Stromal cell of bone marrow (primary cell): ENCODE measurements around the gene HOXB3.
A peak's percentile ranks its signal among the peaks of the same experiment; 100 is the strongest.

Experiments used
- DNase-seq: peaks from one replicate; pipeline ENCODE4 v3.0.0-alpha.2; 2012; ENCODE audit warnings: low read depth

HOXB3 gene

DNA sequence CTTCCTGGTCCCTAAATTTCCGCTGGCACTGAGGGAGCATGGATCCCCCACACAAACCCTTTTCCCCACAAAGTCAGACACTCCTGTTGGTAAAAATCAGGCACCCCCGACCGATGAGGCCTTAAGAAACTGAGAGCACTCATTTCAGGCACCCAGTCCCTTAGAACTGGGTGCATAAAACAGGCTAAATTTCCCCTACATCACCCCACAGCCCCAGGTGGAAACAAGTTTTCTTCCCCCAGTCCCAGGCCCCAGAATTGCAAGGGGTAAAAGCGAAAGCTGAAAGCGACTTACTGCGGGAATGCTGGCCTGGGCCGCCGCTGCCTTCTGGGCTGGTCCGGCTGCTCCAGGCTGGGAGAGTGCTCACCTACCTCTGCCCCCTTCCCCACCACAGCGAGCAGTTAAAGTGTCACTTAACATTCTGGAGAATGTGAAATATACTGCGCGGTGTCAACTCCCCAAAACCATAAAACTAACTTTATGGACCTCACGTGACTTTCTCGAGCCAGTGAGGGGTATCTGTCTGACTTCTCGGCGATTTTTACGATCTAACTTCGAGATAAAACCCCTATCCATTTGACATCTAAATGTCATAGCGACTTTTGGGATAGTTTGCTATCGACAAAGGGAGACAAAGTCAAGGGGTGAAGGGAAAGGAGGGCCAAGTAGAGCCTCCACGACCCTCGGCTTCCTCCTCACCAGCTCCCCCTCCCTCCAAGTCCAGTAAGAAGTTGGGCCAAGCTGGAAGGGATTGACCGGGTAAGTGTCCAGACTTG, at the start of gene HOXB3:
Gene HOXB3 (minus strand): TSS at position 411 of the 776 bp plus-strand sequence. CDS start 37,767 bp downstream, outside the sequence.
- DNase-seq: no peak

DNA sequence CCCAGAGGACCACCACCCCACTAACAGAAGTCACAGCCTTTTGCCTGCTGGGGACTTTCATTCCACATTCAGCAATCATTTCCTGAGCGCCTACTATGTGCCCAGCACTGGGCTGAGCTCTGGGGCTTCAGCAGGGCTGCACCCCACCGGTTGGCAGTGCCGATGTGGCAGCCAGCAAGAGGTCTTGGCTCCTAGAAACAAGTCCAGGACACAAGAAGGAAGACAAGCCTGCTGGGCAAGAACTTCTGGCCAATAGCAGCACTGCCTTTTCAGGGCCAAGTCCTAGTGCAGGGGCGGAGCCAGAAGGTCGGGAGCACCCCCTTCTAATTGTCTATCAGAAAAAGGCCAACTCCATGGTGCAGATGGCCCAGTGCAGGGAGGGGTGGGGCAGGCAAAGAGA, 49.1 kb upstream of the HOXB3 start:
- DNase-seq: no peak

DNA sequence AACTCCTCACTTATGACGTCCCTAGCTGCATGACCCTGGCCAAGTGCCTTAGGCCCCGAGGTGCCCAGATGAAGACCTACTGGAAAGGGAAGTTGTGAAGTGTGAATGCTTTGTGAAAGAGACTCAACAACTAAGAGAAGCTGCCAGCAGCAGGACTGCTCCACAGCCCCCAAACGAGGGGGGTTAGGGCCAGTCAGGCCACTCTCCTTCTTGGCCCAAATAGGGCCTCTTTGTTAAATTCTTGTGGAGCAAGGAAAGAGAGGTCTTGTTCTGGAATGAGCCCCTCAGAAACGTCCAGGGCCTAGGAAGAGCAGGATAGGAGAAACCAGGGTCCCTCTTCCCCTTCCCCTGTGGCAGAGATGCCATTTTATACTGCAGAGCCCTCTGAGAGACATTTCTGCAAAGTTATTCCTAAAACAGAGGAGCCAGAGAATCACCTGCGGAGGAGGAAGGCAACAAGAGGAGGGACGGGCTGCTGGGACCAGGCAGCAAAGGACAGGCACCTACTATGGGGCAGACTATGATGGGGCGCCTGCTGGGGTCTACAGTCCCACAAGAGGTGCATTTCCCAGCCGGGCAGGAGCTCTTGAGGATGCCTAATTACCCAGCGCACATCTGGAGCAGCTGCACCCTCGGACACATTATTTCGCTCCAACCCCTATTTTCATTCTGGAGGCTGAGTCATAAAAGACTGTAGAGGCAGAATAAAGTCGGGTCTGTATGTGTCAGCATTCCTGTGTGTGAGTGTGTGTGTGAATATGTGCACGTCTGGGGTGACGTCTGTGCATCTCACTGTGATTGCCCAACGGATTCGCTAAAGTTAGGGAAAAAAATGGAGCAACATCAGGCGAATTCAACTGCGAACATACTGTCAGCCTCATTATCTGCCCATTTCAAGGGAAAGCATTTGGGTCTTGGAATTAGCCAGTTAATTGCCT, 47.6 kb upstream of the HOXB3 start:
- peak; percentile 53 for DNase-seq

DNA sequence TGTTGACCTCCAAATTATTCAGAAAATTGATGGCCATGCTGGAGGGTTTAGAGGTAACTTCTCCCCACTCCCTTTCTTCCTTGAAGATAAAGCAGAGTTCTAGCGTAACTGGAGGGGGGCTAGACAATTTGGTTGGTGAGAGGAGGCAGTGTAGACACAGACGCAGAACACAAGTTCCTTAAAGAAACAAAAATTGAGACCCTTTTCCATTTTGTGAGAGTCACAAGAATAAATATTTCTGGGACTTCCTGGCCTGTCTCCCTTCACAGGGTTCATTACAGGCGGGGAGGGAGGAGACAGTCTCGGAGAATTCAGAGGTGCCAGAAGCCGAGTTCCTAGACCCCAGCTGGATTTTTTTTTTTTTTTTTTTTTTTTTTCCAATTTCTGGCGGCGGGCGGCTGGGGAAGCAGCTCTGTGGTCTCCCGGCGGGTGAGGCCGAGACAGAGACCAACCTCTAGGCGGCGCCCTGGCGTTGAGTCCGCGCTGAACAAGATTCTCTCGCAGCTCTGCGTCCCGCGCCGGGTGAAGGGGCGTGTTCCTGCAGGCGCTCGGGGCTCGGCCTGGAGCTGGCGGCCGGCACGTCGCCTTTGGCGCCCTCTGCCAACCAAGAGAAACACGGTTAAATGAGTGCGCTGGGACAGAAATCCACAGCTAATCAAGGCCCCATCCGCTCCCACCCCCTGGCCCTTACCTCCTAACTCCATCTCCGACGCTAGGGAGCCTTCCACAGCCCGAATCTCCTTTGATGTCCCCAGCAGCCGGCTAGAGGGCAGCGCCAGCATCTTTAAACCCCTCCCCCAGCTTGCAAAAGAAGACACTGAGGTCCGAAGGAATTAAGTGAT, 46.4 kb upstream of the HOXB3 start:
- DNase-seq: peak; percentile 37

DNA sequence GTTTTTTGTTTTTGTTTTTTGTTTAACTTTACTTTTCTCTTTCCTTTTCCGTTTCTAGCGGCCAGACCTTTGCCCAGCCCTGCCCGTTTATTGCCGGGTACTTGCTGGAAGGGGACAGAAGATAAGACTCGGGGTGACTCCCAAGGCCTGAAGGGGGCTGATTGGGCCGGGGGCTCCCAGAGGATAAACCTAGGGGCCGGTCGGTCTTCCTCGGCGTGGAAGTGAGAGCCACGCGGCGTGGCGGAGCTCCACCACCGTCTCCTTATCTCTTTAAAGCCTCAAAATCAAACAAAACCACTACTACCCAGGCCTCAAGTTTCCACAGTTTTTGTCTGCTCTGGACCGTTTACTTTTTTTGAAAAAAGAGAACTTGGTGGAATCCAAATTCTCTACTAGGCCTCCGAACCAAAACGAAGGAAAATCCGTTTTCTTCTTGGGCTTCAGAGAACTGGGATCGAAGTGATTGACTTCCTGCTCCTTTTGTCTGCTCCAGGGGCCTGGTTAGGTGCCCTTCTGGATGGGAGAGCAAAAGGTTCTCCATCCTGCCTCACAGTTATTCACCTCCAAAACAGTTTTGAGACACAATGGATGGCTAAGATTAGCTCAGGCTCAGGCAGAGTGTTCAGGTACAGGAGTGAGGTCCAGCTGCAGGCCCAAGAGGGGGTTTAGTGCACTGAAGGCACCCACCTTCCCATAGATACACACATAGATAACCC, 44.6 kb upstream of the HOXB3 start:
- no peak for DNase-seq

DNA sequence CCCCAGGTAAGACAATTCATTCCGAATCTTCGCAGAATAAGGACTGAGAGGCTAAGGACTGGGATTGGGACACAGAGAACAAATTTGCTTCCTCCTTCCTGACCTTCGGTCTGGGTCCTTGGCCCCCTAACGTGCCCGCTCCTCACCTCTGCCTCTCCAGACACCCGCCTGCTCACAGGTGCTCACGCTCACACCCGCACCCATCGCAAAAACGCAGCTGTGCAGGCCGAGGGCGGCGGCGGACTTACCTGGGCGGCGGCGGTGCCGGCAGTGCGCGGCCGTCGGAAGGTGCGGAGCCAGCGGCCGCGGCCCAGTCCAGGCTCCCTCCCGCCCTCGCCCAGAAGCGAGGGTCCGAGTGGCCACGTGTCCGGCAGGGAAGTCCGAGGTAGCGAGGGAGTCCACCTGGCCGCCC, 43.2 kb upstream of the HOXB3 start:
- DNase-seq: no peak

DNA sequence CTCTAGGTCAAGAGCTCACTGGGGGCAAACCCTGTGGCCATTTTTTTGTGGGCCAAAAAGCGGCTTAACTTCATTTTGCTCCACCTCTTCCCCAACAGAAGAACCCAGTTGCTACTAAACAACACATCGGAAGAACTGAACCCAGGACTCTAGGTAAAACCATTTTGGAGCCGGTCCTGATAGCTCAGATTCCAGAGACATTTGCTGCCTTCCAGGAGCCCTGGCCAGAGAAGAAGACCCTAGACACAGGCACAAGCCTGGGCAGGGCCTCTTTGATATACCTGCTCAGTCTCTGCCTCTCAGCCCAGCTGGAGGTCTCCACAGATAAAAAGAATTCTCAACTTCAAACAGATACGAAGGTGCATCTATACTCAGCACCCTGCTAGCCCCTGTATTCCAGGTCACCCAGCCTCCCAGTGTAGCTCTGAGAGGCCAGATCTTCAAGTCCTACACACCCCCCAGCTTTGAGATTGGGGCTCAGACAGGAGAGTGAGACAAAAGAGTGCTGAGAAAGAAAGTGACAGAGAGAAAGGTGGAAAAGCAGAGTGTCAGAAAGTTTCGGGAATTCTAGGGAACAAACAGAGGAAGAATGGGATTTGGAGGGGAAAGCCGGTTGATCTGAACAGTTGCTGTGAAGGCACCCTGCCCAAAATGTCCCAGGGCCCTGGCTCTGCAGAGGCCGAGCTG, 42.7 kb upstream of the HOXB3 start:
- no peak for DNase-seq

DNA sequence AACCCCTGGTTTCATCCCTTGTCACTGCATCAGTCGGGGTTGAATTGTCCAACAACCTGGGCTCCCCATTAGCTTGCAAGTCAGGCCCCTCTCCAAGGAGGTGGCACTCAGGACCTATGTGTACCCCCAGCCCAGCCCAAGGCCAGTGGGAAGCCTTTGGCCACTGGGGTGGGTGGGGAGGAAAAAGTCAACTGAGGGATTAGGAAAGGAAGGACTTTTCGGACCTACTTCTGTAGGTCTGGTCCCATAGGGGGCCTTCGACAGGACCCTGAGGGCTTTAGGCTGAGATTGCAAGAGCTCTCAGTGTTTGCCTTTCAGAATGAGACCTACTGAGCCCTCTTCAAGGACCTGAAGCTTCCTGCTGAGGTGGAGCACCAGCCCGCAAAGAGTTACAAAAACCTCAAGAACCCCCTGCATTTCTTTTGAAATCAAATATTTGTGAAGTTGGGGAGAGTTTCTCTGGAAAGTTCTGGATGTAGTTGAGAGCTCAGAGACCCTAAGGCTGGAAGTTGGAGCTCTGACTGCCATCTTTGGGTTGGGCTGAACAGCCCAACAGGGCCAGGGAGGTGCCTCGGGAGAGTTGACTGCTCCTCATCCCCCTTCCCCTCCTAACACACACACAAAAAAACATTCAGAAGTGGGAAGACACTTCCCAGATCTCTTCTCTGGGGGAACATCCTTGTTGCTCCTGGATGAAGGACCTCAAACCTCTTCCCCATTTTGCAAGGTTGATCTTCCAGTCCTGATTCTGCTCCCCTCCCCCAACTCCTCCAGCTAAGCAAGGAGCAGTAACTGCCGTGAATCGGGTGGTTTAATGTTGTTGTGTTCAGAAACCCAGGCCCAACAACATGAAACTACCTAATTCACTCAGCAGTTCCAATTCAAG, 41.9 kb upstream of the HOXB3 start:
- no peak for DNase-seq

DNA sequence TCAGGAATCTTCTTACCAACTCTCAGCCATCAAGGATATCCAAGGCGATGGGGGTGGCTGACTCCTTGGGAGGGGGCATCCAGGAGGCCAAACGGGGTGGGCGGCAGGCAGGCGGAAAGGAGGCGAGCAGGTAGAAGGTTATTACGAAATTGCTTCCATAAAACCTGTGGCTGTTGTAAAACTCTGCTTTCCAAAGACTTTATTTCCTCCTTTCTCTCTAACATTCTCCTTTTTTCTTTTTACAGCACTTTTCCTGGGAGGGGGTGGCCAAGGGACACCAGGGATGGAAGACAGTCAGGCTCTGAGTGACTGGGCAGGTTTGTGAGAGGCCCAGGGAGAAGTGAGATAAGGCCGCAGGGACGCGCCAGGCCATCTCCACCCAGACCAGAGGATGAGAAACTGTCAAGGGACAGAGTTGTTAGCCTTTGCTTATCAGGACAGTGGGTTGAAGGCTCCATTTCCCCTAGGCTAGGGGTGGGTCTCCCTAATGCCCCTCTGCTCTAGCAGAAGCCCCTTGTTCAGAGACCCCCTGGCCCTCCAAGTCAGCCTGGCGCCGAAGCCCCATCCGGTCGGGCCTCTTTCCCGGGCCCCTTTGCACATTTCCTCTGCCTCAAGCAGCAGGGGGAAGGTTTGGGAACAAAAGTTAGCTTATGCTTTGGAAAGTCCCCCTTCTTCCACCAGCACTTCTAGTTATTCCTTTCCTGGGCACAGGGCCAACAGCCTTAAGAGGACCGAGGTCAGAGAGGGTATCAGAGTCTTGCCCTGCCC, 41.1 kb upstream of the HOXB3 start:
- no peak for DNase-seq

DNA sequence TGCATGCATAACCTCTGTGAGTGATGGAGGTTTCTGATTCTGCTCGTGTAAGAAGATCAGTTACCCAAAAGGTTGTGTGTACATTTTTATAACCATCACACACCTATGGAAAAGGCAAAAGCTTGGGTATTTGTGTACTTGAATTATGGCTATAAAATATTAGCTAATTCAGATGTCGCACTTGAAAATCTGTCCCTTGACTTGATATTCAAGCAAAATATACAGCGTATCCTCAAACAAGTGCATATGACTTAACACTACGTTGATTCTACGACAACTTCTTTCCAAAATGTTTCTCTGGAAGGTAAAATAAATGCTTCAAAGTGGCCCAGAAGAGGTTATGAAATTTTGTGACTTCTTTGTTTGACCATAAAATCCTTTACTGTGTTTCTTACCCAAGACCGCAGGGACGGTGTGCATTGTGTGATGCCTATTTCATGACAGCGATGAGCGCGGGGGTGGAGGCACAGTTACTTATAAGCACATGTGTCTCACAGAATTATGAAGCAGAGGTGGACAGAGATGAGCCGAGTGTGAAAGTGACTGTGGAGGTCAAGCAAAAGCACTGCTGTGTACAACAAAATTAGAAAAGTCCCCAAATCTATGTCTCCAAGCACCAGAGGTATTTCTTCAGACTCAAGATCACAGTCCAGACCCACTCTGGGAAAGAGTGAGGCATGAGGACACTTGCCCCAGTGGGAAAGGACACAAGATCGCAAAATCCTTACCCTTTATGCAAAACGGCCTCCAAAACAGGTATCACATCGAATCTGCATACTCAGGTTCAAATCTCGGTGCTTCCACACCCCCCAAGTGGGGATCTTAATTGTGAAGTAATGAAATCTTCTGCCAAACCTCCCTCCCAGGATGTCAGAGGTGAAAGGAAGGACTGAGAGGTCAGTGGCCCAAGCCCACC, 40.2 kb upstream of the HOXB3 start:
- no peak for DNase-seq

DNA sequence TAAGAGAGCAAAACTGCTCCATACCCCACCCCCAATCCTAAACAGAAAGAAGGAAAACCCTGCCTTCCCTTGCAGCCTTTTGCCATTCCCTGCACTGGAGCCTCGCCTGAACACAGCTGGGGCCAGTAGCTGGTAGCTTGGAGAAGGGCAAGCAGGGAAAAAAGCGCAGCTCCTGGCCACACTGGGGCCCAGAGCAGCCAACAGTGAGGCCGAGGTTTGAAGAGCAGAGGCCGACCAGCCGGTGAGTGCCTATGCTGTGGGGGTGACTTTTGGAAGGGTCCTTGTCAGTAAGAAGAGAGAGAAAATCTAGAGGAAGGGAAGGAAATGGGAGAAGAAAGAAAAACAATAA, 39.3 kb upstream of the HOXB3 start:
- DNase-seq: no peak

DNA sequence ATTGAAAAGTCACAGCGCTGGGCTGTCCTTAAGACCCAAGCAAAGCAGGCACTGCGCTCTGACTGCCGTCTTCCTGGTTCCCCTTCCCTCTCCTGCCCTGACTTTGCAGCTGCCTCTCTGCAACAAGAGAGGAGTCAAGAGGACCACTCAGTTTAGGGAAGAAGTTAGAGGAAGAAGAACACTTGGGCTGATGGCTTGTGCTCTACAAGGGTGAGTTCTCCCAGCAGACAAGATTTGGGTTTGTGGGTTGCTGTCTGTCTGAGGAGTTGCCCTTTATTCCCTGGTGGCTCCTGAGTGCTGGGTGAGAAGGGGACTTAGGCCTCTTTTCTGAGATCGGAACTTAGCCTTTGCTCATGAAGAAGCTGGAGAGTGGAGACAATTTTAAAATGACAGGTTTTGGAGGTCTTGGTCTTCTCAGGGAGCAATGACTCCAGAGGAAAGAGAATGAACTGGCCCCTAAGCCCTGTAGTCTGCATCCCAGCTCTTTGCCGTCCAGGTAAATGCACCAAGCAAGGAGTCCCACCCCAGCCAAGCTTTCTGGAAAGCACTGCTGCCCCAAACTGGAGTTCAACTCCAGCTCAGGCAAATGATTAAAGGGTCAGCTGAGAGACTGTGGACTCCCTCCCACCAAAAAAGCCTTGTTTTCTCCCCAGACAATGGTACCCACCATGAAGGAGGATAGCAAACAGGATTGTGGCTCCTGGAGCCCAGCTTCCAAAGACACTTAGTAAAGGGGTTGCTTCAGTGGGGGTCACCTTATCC, 38.8 kb upstream of the HOXB3 start:
- no peak for DNase-seq

DNA sequence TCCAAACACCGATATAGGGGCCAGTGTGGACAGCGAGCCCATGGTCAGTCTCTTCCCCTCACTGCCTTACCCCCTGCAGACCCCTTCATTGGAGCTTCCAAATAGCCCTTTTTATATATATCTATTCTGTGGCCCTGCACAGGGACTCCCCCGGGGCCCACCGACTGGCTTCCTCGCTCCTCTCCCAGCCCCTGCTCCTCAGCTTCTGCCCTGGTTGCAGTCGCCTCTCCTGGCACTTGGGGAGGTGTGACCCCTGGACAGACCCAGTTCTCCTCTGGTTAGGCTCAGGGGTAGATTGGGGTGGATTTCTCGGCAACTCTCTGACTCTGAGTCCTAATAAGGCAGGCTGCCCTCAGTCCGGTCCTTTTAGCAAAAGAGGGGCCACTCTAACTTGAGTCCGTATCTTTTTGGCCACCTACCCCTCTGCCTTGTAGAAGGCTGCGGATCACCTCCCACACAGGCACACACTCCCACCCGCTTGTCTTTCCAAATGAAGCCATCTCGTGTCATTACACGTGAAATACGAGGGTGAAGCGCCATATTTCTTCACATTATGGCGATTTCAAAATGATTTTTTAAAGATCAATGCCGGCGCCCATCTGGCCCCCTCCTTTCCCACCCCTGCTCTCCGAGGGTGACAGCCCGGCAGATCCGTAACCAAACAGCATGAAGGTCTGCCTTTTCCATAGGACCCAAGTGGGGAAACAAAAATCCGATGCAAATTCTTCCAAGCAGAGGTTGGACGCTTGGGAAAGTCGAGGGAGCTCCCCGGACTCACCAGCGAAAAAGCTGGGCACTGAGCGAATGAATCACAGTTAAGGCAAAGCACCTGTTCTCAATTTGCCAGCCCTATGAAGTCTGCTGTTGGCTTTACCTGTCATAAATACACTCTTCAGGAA, 37.8 kb upstream of the HOXB3 start:
- DNase-seq: no peak

DNA sequence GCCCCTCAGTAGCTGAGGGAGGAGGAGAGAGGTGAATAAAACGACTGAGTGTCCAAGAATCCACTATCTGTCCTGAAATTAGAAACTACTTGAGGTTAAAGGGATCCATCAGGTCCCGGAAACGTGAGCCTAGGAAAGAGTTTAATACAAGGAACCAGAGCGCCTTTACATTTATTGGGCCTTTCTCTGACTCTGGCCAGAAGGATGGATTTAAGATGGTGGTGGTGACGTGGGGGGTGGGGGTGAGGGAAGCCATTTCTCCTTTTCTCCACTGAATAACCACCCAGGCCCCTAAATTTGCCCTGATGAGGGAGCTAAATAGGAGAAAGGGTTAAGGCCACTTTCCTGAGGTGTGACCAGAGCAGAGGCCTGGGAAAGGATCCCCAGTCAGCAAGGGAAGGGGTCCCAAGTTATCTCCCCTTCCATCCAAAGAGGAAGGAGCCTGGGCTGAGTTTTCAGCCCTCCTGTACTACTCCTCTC, 37.1 kb upstream of the HOXB3 start:
- no peak for DNase-seq

DNA sequence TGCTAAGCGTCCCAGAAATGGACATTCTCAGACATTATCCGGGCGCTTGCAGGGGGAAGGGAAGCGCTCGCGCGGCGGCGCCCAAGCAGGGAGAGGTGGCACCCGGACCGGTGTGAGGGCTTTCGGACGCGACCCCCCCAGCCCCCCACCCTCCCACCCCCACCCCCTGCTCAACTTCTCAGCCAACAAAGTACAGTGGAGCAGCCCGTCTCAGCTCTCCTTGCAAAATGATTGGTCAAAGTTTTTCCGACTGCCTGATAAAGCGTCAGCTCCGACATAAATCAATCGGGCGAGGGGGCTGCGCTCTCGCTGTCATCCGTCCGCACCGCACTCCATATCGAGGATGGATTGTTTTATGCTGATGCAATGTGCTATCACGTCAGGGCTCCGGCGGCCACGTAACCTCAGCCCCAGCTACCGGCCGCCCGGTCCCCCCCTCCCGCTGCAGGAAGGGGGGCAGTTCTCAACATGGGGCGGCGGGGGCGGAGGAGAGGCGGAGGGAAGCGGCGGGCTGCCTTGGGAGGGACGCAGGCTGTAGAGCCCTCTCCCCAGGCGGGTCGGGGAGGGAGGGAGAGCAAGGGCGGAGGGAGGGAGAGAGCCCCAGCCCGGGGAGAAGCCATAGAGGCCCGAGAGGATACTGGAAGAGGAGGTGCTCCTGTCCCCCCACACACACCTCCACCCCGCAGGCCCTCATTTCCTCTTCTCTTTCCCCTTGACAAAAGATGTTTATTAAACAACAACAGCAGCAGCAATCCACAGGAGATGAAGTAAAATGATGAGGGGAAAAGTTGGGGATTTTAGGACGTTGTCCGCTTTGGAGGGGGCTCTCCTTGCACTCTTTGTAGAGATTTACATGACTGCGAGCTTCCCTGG, 36.4 kb upstream of the HOXB3 start, which contains the start of gene HOXB9:
Gene HOXB9 (minus strand): TSS at position 114 of the 873 bp plus-strand sequence. CDS start 89 bp downstream, at position 25.
- no peak for DNase-seq
